ENCODE measurements around the gene ARHGAP15. TPM values are rescaled to one million over a fixed set of nuclear protein-coding genes. Genes with fewer than 3 reads are reported as not detected.

The ARHGAP15 gene
- total RNA-seq, 1 donor from 2014 or later = not detected

- no peaks in the 10 kb centered on the region for H3K36me3 ChIP-seq (ENCODE audit: insufficient read depth, low read length)
- no peak overlapping the region for H3K27ac ChIP-seq (ENCODE audit: low read depth, low read length)
- DNase-seq (ENCODE audit: low read depth) = no peak
- H3K36me3 Mint-ChIP-seq (ENCODE audit: low read depth, unreplicated experiment) = no peaks in the 10 kb centered on the region
- H3K27ac Mint-ChIP-seq (ENCODE audit: unreplicated experiment) = no peak overlapping the region
- no peak overlapping the region for H3K4me2 ChIP-seq (ENCODE audit: low read length)
- no peaks in the 10 kb centered on the region for H3K9me3 ChIP-seq (ENCODE audit: insufficient read depth, low read depth, low read length)
- no peaks in the 10 kb centered on the region for H3K79me2 ChIP-seq (ENCODE audit: insufficient read depth, low read length)
- H3K4me1 Mint-ChIP-seq (ENCODE audit: low read depth, unreplicated experiment) = no peaks in the 10 kb centered on the region
- no peaks in the 10 kb centered on the region for H4K20me1 ChIP-seq (ENCODE audit: insufficient read depth, low read length)
- H3K4me3 ChIP-seq (ENCODE audit: insufficient read depth, low read depth, low read length) = no peak overlapping the region
- H3K9me3 Mint-ChIP-seq (ENCODE audit: unreplicated experiment) = peaks cover 5% of the 10 kb centered on the region
- no peak for FAIRE-seq
- no peaks in the 10 kb centered on the region for H3K4me1 ChIP-seq (ENCODE audit: insufficient read depth, low read length)
- H3K4me3 Mint-ChIP-seq (ENCODE audit: unreplicated experiment) = no peak overlapping the region
- no peak for TF ChIP-seq CTCF (IDR thresholded peaks at IDR 0.05; ENCODE audit: insufficient read depth, low read depth, low read length)
- TF ChIP-seq EZH2 (IDR thresholded peaks at IDR 0.05; ENCODE audit: insufficient read depth, low read length) = no peak
- H3K27me3 Mint-ChIP-seq (ENCODE audit: low read depth, unreplicated experiment) = no peaks in the 10 kb centered on the region
- H3K9ac ChIP-seq (ENCODE audit: low read length) = no peak overlapping the region
- no peaks in the 10 kb centered on the region for H3K27me3 ChIP-seq (ENCODE audit: insufficient read depth, low read length)
- no peak overlapping the region for H2AFZ ChIP-seq (ENCODE audit: low read depth, low read length)
Measured at GRCh38 chr2:143329288-143329687, 200.1 kb downstream of the ARHGAP15 start.

- Histone ChIP-seq H3K79me2 (ENCODE audit: insufficient read depth, low read length) (no peaks in the 10 kb centered on the region), H4K20me1 (ENCODE audit: insufficient read depth, low read length) (no peaks in the 10 kb centered on the region), H3K36me3 (ENCODE audit: insufficient read depth, low read length) (no peaks in the 10 kb centered on the region), H3K9me3 (ENCODE audit: insufficient read depth, low read depth, low read length) (no peaks in the 10 kb centered on the region), H3K27me3 (ENCODE audit: insufficient read depth, low read length) (no peaks in the 10 kb centered on the region), H2AFZ (ENCODE audit: low read depth, low read length) (no peak overlapping the region), H3K27ac (ENCODE audit: low read depth, low read length) (no peak overlapping the region), H3K4me2 (ENCODE audit: low read length) (no peak overlapping the region), H3K4me3 (ENCODE audit: insufficient read depth, low read depth, low read length) (no peak overlapping the region), H3K9ac (ENCODE audit: low read length) (no peak overlapping the region), H3K4me1 (ENCODE audit: insufficient read depth, low read length) (no peaks in the 10 kb centered on the region)
- H3K36me3 Mint-ChIP-seq (ENCODE audit: low read depth, unreplicated experiment) = no peaks in the 10 kb centered on the region
- no peak for FAIRE-seq
- no peaks in the 10 kb centered on the region for H3K4me1 Mint-ChIP-seq (ENCODE audit: low read depth, unreplicated experiment)
- no peak overlapping the region for H3K4me3 Mint-ChIP-seq (ENCODE audit: unreplicated experiment)
- no peak for TF ChIP-seq EZH2 (IDR thresholded peaks at IDR 0.05; ENCODE audit: insufficient read depth, low read length)
- H3K27me3 Mint-ChIP-seq (ENCODE audit: low read depth, unreplicated experiment) = no peaks in the 10 kb centered on the region
- DNase-seq (ENCODE audit: low read depth) = no peak
- no peak overlapping the region for H3K27ac Mint-ChIP-seq (ENCODE audit: unreplicated experiment)
- H3K9me3 Mint-ChIP-seq (ENCODE audit: unreplicated experiment) = peaks cover under 1% of the 10 kb centered on the region
Measured at GRCh38 chr2:143333168-143333791, 204.1 kb downstream of the ARHGAP15 start.

- Mint-ChIP-seq H3K9me3 (ENCODE audit: unreplicated experiment) (no peaks in the 10 kb centered on the region), H3K4me3 (ENCODE audit: unreplicated experiment) (no peak overlapping the region), H3K4me1 (ENCODE audit: low read depth, unreplicated experiment) (no peaks in the 10 kb centered on the region), H3K36me3 (ENCODE audit: low read depth, unreplicated experiment) (no peaks in the 10 kb centered on the region), H3K27ac (ENCODE audit: unreplicated experiment) (no peak overlapping the region), H3K27me3 (ENCODE audit: low read depth, unreplicated experiment) (no peaks in the 10 kb centered on the region)
- no peak for FAIRE-seq
- no peak for DNase-seq (ENCODE audit: low read depth)
- Histone ChIP-seq H3K27ac (ENCODE audit: low read depth, low read length) (no peak overlapping the region), H4K20me1 (ENCODE audit: insufficient read depth, low read length) (no peaks in the 10 kb centered on the region), H3K4me2 (ENCODE audit: low read length) (no peak overlapping the region), H3K36me3 (ENCODE audit: insufficient read depth, low read length) (no peaks in the 10 kb centered on the region), H2AFZ (ENCODE audit: low read depth, low read length) (no peak overlapping the region), H3K9ac (ENCODE audit: low read length) (no peak overlapping the region), H3K27me3 (ENCODE audit: insufficient read depth, low read length) (no peaks in the 10 kb centered on the region), H3K4me1 (ENCODE audit: insufficient read depth, low read length) (no peaks in the 10 kb centered on the region), H3K9me3 (ENCODE audit: insufficient read depth, low read depth, low read length) (no peaks in the 10 kb centered on the region), H3K4me3 (ENCODE audit: insufficient read depth, low read depth, low read length) (no peak overlapping the region), H3K79me2 (ENCODE audit: insufficient read depth, low read length) (no peaks in the 10 kb centered on the region)
- TF ChIP-seq EZH2 (IDR thresholded peaks at IDR 0.05; ENCODE audit: insufficient read depth, low read length) (no peak), CTCF (IDR thresholded peaks at IDR 0.05; ENCODE audit: insufficient read depth, low read depth, low read length) (no peak)
Measured at GRCh38 chr2:143333847-143334246, 204.6 kb downstream of the ARHGAP15 start.
